Measurements from ENCODE around the gene CDC14B. TPM values are rescaled to one million over a fixed set of nuclear protein-coding genes. Genes with fewer than 3 reads are reported as not detected.

CDC14B gene
- total RNA-seq, 1 experiment from 2014 or later: 28.4 TPM

DNA sequence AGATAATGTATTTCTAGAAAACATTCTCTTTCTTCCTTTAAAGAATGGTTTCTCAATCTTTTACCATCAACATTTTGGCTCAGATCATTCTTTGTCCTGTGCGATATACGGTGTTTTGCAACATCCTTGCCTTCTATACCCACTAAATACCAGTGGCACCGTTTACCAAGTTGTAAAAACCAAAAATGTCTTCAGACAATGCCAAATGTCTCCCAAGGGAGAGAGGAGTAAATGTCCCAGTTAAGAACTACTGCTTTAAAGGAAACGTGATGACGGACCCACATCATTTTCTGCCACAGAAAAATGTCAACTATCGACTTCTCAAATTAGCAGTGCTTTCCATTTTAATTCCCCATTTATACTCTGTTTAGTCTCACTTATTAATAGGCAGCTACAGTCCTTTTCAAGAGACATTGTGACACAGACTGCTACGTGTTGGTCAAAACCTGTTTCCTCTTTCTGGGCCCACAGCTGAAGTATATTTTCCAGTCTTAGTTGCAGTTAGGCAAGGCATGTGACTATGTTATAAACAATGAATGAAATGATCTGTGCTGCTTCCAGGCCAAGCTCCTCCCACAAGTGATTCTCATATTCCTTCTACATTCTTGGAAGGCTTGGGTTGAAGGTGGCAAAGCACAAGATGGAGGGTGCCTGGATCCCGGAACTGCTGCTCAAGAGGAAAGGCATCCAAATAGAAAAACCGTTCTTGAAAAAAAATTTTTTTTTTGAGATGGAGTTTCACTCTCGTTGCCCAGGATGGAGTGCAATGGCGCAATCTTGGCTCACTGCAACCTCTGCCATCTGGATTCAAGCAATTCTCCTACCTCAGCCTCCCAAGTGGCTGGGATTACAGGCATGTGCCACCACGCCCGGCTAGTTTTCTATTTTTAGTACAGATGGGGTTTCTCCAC, 26.7 kb upstream of the CDC14B start:
- Histone ChIP-seq H3K4ac (ENCODE audit: low read depth, low read length) (no peak overlapping the region), H4K5ac (ENCODE audit: insufficient read length, low read depth, low read length) (no peak overlapping the region), H2AK5ac (ENCODE audit: insufficient read length, low read length) (no peak overlapping the region), H3K27ac (ENCODE audit: insufficient read length, low read depth, low read length) (no peak overlapping the region), H2BK120ac (ENCODE audit: low read depth, low read length, poor library complexity, severe bottlenecking) (no peak overlapping the region), H3K23me2 (ENCODE audit: insufficient read length, low read depth, low read length, poor library complexity, severe bottlenecking) (no peaks in the 10 kb centered on the region), H3K4me2 (ENCODE audit: insufficient read depth, insufficient read length, low read length) (no peak overlapping the region), H2BK12ac (ENCODE audit: insufficient read length, low read depth, low read length) (no peak overlapping the region), H4K8ac (replicated peaks; ENCODE audit: insufficient read length, low read depth, low read length) (no peak overlapping the region), H3K79me2 (ENCODE audit: insufficient read depth, low read length) (no peaks in the 10 kb centered on the region), H3T11ph (ENCODE audit: low read length) (no peak overlapping the region), H2AFZ (ENCODE audit: low read length) (no peak overlapping the region), H3K9ac (ENCODE audit: extremely low read depth, insufficient read length, low read length) (no peak overlapping the region), H3K9me3 (ENCODE audit: control insufficient read depth, low read depth, low read length) (no peaks in the 10 kb centered on the region), H4K91ac (ENCODE audit: insufficient read length, low read depth, low read length) (no peak overlapping the region), H2BK15ac (ENCODE audit: low read depth, low read length) (no peak overlapping the region), H4K20me1 (ENCODE audit: control insufficient read depth, insufficient read depth, insufficient read length) (no peaks in the 10 kb centered on the region), H3K56ac (ENCODE audit: insufficient read length, low read depth, low read length) (no peak overlapping the region), H3K18ac (ENCODE audit: insufficient read length, low read depth, low read length) (no peak overlapping the region), H3K4me1 (ENCODE audit: insufficient read depth, low read length) (no peaks in the 10 kb centered on the region), H3K27me3 (ENCODE audit: insufficient read depth, low read length) (no peaks in the 10 kb centered on the region), H3K79me1 (ENCODE audit: insufficient read depth, low read depth, low read length, poor library complexity, severe bottlenecking) (no peaks in the 10 kb centered on the region), H2BK20ac (ENCODE audit: low read depth, low read length, poor library complexity, severe bottlenecking) (no peak overlapping the region), H3K14ac (ENCODE audit: insufficient read depth, low read length) (no peak overlapping the region), H3K23ac (ENCODE audit: insufficient read length, low read depth, low read length) (no peak overlapping the region), H2BK5ac (ENCODE audit: insufficient read length, low read length) (no peak overlapping the region)
- WGBS (ENCODE audit: extremely low coverage, insufficient read length, low lambda C conversion rate): no CpG with 5 or more reads among the region's 13 CpGs
- H3K27ac Mint-ChIP-seq: no peak overlapping the region
- no peaks in the 10 kb centered on the region for H3K27me3 Mint-ChIP-seq (ENCODE audit: low read depth)
- H3K9me3 Mint-ChIP-seq: no peaks in the 10 kb centered on the region
- no peaks in the 10 kb centered on the region for H3K4me1 Mint-ChIP-seq
- peaks cover 2 to 11% (median 4%) of the 10 kb centered on the region in 3 experiments; a peak in 5 of 7 replicates for H3K36me3 Mint-ChIP-seq (ENCODE audit: insufficient read depth in 1 of 3, low read depth in 3 of 3)
- TF ChIP-seq, protein P1, sequence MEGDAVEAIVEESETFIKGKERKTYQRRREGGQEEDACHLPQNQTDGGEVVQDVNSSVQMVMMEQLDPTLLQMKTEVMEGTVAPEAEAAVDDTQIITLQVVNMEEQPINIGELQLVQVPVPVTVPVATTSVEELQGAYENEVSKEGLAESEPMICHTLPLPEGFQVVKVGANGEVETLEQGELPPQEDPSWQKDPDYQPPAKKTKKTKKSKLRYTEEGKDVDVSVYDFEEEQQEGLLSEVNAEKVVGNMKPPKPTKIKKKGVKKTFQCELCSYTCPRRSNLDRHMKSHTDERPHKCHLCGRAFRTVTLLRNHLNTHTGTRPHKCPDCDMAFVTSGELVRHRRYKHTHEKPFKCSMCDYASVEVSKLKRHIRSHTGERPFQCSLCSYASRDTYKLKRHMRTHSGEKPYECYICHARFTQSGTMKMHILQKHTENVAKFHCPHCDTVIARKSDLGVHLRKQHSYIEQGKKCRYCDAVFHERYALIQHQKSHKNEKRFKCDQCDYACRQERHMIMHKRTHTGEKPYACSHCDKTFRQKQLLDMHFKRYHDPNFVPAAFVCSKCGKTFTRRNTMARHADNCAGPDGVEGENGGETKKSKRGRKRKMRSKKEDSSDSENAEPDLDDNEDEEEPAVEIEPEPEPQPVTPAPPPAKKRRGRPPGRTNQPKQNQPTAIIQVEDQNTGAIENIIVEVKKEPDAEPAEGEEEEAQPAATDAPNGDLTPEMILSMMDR (conservative IDR thresholded peaks at IDR 0.05): no peak
- DNase-seq: no peak
- no peak overlapping the region for H3K4me3 Mint-ChIP-seq
